GM23338 (cell line): ENCODE data around the gene SLC37A3. TPM values are rescaled to one million over a fixed set of nuclear protein-coding genes. Genes with fewer than 3 reads are reported as not detected.

Experiments
- ATAC-seq: fragments of 200-7000 bp; cut with Tn5 transposase; 3 replicates; pipeline ENCODE4 v1.9.1; 2020
- DNase-seq: peaks from one replicate; pipeline ENCODE4 v3.0.0-alpha.2; 2015; ENCODE audit warnings: low spot score
- H2AFZ ChIP-seq: fragments of 200-600 bp; sonication (generic); 2 replicates; pipeline ENCODE4 v1.8.0; 2016; ENCODE audit warnings: antibody characterized with exemption, mild to moderate bottlenecking, moderate library complexity
- H3F3A ChIP-seq: fragments of 200-600 bp; sonication (generic); replicated peaks from 2 replicates; pipeline ENCODE4 v1.8.0; 2017; ENCODE audit warnings: antibody characterized with exemption, mixed run types, low read depth
- H3K27ac ChIP-seq: fragments of 200-600 bp; sonication (generic); 2 replicates; pipeline ENCODE4 v1.6.1; 2016; ENCODE audit warnings: low read depth
- H3K27me3 ChIP-seq: fragments of 200-600 bp; sonication (generic); 2 replicates; pipeline ENCODE4 v1.8.0; 2016; ENCODE audit warnings: mild to moderate bottlenecking, mixed run types, moderate library complexity; ENCODE audit not compliant: insufficient read depth
- H3K36me3 ChIP-seq: fragments of 200-600 bp; sonication (generic); 2 replicates; pipeline ENCODE4 v1.8.0; 2016; ENCODE audit warnings: mild to moderate bottlenecking; ENCODE audit not compliant: insufficient read depth
- H3K4me1 ChIP-seq: fragments of 200-600 bp; sonication (generic); 2 replicates; pipeline ENCODE4 v1.8.0; 2016; ENCODE audit warnings: mild to moderate bottlenecking, moderate library complexity; ENCODE audit not compliant: insufficient read depth
- H3K4me2 ChIP-seq: fragments of 200-600 bp; sonication (generic); 2 replicates; pipeline ENCODE4 v1.7.1; 2017; ENCODE audit warnings: mixed run types
- H3K4me3 ChIP-seq: fragments of 200-600 bp; sonication (generic); 2 replicates; pipeline ENCODE4 v1.6.1; 2016; ENCODE audit warnings: mixed run types
- H3K79me2 ChIP-seq: fragments of 200-600 bp; sonication (generic); replicated peaks from 2 replicates; pipeline ENCODE4 v1.8.0; 2017; ENCODE audit warnings: mild to moderate bottlenecking; ENCODE audit not compliant: insufficient read depth
- H3K9me2 ChIP-seq: fragments of 200-600 bp; sonication (generic); 2 replicates; pipeline ENCODE4 v1.8.0; 2017; ENCODE audit not compliant: insufficient read depth
- H4K20me1 ChIP-seq: fragments of 200-600 bp; sonication (generic); replicated peaks from 2 replicates; pipeline ENCODE4 v1.8.0; 2017; ENCODE audit warnings: mild to moderate bottlenecking; ENCODE audit not compliant: insufficient read depth
- H3K27ac Mint-ChIP-seq: 2 replicates; pipeline ENCODE4 v1.8.0; 2020; ENCODE audit warnings: inconsistent platforms, mild to moderate bottlenecking, moderate library complexity, mixed read lengths
- H3K27me3 Mint-ChIP-seq: 3 replicates; pipeline ENCODE4 v1.8.0; 2022; ENCODE audit warnings: low read depth, mild to moderate bottlenecking, moderate library complexity, mixed read lengths, inconsistent platforms; ENCODE audit not compliant: insufficient read depth, poor library complexity
- H3K36me3 Mint-ChIP-seq: 3 replicates; pipeline ENCODE4 v1.8.0; 2021; ENCODE audit warnings: low read depth, mild to moderate bottlenecking, inconsistent platforms, moderate library complexity, mixed read lengths
- H3K4me1 Mint-ChIP-seq: 3 replicates; pipeline ENCODE4 v1.8.0; 2020; ENCODE audit warnings: mild to moderate bottlenecking, inconsistent platforms, mixed read lengths
- H3K4me3 Mint-ChIP-seq: 3 replicates; pipeline ENCODE4 v1.8.0; 2021; ENCODE audit warnings: moderate library complexity, mild to moderate bottlenecking, inconsistent platforms, mixed read lengths
- H3K9me3 Mint-ChIP-seq: 3 replicates; pipeline ENCODE4 v1.8.0; 2020; ENCODE audit warnings: moderate library complexity, mild to moderate bottlenecking, inconsistent platforms, mixed read lengths
- CREB1 ChIP-seq: fragments of 250-450 bp; sonication (Bioruptor Pico); IDR thresholded peaks from 2 replicates; pipeline ENCODE4 v1.5.0; 2020; ENCODE audit warnings: low read depth, mild to moderate bottlenecking, moderate library complexity
- EZH2 ChIP-seq: fragments of 200-600 bp; sonication (generic); IDR thresholded peaks from one replicate; pipeline ENCODE4 v1.8.0; 2017; ENCODE audit warnings: antibody characterized with exemption, mild to moderate bottlenecking, low read depth; ENCODE audit not compliant: unreplicated experiment
- EZH2phosphoT487 ChIP-seq: fragments of 200-600 bp; sonication (generic); IDR thresholded peaks from one replicate; pipeline ENCODE4 v1.8.1; 2018; ENCODE audit warnings: antibody characterized with exemption; ENCODE audit not compliant: unreplicated experiment
- JUNB ChIP-seq: IDR thresholded peaks from one replicate; pipeline ENCODE4 v1.6.1; 2016; ENCODE audit warnings: antibody characterized with exemption; ENCODE audit not compliant: unreplicated experiment
- NANOG ChIP-seq: IDR thresholded peaks from 2 replicates; pipeline ENCODE4 v1.6.1; 2016; ENCODE audit warnings: antibody characterized with exemption, borderline replicate concordance
- POLR2AphosphoS5 ChIP-seq: IDR thresholded peaks from 2 replicates; pipeline ENCODE4 v1.6.1; 2016; ENCODE audit warnings: antibody characterized with exemption, low read depth
- STAT1 ChIP-seq: IDR thresholded peaks from one replicate; pipeline ENCODE4 v1.6.1; 2016; ENCODE audit warnings: antibody characterized with exemption; ENCODE audit not compliant: unreplicated experiment
- ZNF114 ChIP-seq: fragments of 250-450 bp; sonication (Bioruptor Pico); IDR thresholded peaks from 2 replicates; pipeline ENCODE4 v1.5.0; 2020; ENCODE audit warnings: mild to moderate bottlenecking, moderate library complexity
- polyA plus RNA-seq: library from polyadenylated mRNA; unstranded; fragments of >200 nt; fragmentation: Nextera tagmentation; extraction: Ambion mirVana; gene quantifications from 2 replicates; pipeline ENCODE4 v1.2.1, GENCODE V29; 2016
- total RNA-seq: library from RNA; depleted of rRNA; stranded (reverse); fragments of >200 nt; shearing (Covaris generic); gene quantifications from 2 replicates; pipeline ENCODE4 v1.2.3, GENCODE V29; 2014
- TF ChIP-seq, protein P1 (sequence below): IDR thresholded peaks from one replicate; pipeline ENCODE4 v1.6.1; 2018; ENCODE audit warnings: antibody characterized with exemption; ENCODE audit not compliant: unreplicated experiment
- TF ChIP-seq, protein P2 (sequence below): IDR thresholded peaks from 2 replicates; pipeline ENCODE4 v1.6.1; 2016; ENCODE audit warnings: antibody characterized with exemption

The SLC37A3 gene
- total and polyA plus RNA-seq, 2 experiments from 2014 or later, result 35.6 to 86.2 TPM

DNA sequence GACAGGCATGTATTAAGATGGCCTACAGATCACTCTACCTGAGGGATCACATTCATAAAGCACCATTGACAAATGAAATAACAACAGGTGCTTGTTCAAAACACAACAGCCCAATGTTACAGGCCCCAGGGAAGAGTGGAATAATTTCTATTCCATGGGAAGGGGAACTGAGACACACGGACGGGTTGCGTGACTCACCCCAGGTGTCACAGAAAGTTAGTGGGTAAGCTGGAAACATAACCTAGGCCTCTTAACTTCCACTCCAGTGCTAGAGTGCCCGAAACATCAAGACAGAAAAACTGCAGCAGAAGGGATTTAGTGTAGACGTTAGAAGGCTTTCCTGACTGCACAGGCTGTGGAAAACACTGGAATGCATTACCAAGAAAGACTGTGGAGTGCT, 48.3 kb downstream of the SLC37A3 start (continued):
- TF ChIP-seq EZH2, result no peak
- TF ChIP-seq EZH2phosphoT487, result no peak
- TF ChIP-seq, protein P1, sequence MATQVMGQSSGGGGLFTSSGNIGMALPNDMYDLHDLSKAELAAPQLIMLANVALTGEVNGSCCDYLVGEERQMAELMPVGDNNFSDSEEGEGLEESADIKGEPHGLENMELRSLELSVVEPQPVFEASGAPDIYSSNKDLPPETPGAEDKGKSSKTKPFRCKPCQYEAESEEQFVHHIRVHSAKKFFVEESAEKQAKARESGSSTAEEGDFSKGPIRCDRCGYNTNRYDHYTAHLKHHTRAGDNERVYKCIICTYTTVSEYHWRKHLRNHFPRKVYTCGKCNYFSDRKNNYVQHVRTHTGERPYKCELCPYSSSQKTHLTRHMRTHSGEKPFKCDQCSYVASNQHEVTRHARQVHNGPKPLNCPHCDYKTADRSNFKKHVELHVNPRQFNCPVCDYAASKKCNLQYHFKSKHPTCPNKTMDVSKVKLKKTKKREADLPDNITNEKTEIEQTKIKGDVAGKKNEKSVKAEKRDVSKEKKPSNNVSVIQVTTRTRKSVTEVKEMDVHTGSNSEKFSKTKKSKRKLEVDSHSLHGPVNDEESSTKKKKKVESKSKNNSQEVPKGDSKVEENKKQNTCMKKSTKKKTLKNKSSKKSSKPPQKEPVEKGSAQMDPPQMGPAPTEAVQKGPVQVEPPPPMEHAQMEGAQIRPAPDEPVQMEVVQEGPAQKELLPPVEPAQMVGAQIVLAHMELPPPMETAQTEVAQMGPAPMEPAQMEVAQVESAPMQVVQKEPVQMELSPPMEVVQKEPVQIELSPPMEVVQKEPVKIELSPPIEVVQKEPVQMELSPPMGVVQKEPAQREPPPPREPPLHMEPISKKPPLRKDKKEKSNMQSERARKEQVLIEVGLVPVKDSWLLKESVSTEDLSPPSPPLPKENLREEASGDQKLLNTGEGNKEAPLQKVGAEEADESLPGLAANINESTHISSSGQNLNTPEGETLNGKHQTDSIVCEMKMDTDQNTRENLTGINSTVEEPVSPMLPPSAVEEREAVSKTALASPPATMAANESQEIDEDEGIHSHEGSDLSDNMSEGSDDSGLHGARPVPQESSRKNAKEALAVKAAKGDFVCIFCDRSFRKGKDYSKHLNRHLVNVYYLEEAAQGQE, result no peak
- no peak for TF ChIP-seq JUNB
- no peak for TF ChIP-seq STAT1
- no peak for TF ChIP-seq ZNF114 (CRISPR knock-in tag)

DNA sequence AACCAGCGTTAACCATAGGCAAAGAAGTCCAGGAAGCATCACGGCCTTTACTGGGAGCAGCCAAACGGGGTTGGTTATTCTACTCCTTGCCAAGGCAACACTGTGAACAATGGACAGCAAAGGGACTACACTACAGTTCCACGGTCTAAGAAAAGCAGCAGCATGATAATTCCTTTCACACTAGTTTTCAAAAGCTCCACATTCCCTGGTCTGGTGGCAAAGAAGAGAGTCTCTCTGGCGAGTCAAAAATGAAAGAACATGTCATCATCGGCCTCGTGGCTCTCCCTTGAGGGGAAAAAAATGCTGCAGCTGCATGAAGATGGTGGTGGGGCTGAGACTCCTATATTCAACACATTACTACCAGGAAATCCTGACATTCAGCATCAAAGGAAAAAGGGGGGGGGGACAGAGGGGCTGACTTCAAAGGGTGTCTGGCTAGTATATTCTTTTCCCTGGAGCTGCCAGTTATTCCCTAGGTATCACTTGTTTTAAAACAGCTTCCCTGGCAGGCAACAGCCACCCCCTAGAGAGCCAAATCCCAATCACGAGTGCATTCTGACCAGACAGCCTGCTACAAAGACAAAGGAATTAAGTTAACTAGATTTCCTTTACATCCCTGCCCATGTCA, 49.1 kb downstream of the SLC37A3 start:
- no peaks in the 10 kb centered on the region for H3F3A ChIP-seq
- no peak; the same call in 2 of the 3 replicates for ATAC-seq
- no peaks in the 10 kb centered on the region for H3K4me1 ChIP-seq
- no peak for DNase-seq
- H3K27ac ChIP-seq, result no peak overlapping the region
- H3K4me1 Mint-ChIP-seq, result no peaks in the 10 kb centered on the region; the same call in 2 of the 3 replicates
- no peaks in the 10 kb centered on the region for H3K27me3 ChIP-seq
- peaks cover 48% of the 10 kb centered on the region for H3K36me3 Mint-ChIP-seq
- TF ChIP-seq JUNB (no peak), EZH2 (no peak), ZNF114 (CRISPR knock-in tag) (no peak), CREB1 (CRISPR knock-in tag) (no peak), NANOG (no peak)
- H3K27me3 Mint-ChIP-seq, result peaks cover 2% of the 10 kb centered on the region
- H3K36me3 ChIP-seq, result peaks cover 50% of the 10 kb centered on the region
- H3K4me3 ChIP-seq, result no peak overlapping the region
- no peak overlapping the region for H3K4me3 Mint-ChIP-seq
- H3K27ac Mint-ChIP-seq, result no peak overlapping the region
- H3K9me3 Mint-ChIP-seq, result no peaks in the 10 kb centered on the region
- no peak overlapping the region for H2AFZ ChIP-seq
- no peaks in the 10 kb centered on the region for H3K79me2 ChIP-seq
- H3K9me2 ChIP-seq, result no peaks in the 10 kb centered on the region
- H3K4me2 ChIP-seq, result no peak overlapping the region
- H4K20me1 ChIP-seq, result peaks cover 4% of the 10 kb centered on the region

DNA sequence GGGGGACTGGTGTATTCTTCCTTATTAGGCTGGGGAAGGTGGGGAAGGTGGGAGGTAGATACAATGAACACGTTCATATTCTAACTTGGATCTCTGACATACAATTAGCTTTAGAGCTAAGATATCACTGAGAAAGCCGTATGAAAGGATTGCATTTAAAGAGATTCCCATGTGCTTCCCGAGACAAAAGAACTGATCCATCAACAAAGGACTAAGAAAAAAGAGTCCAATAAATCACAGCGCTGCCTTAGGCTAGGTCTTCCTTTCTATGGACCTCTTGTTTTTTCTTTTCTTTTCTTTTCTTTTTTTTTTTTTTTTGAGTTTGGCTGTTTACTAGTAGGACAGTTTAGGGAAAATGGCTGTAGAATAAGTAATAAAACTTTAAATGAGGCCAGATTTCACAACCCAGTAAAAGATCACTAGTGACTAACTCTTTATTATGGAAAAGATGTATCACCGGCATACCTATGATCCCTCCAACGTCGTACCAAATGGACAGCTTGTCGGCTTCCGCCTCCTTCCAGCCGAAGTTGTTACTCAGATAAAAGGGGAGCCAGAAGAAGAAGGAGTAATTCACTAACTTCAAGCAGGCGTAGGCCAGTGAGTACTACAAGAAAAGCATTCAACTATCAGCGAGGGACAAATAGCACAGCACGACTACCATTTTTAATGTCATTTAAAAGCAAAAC, 50.0 kb downstream of the SLC37A3 start:
- no peaks in the 10 kb centered on the region for H3K9me3 Mint-ChIP-seq
- TF ChIP-seq, protein P2, sequence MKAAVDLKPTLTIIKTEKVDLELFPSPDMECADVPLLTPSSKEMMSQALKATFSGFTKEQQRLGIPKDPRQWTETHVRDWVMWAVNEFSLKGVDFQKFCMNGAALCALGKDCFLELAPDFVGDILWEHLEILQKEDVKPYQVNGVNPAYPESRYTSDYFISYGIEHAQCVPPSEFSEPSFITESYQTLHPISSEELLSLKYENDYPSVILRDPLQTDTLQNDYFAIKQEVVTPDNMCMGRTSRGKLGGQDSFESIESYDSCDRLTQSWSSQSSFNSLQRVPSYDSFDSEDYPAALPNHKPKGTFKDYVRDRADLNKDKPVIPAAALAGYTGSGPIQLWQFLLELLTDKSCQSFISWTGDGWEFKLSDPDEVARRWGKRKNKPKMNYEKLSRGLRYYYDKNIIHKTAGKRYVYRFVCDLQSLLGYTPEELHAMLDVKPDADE, result no peak
- TF ChIP-seq CREB1 (CRISPR knock-in tag) (no peak), STAT1 (no peak), NANOG (no peak), EZH2 (no peak), POLR2AphosphoS5 (no peak), JUNB (no peak)
- TF ChIP-seq, protein P1, result no peak
- H3K27me3 Mint-ChIP-seq, result peaks cover 2% of the 10 kb centered on the region
- no peaks in the 10 kb centered on the region for H3K79me2 ChIP-seq
- no peak overlapping the region for H3K4me3 Mint-ChIP-seq
- no peak overlapping the region for H3K27ac Mint-ChIP-seq
- H3K4me1 ChIP-seq, result no peaks in the 10 kb centered on the region
- ATAC-seq (no peak), DNase-seq (no peak)
- H3K4me3 ChIP-seq, result no peak overlapping the region
- H3K9me2 ChIP-seq, result no peaks in the 10 kb centered on the region
- H3K27ac ChIP-seq, result no peak overlapping the region
- no peaks in the 10 kb centered on the region; the same call in 2 of the 3 replicates for H3K4me1 Mint-ChIP-seq
- no peak overlapping the region for H3K4me2 ChIP-seq
- no peaks in the 10 kb centered on the region; the same call in none of the 2 replicates for H4K20me1 ChIP-seq
- peaks cover 49% of the 10 kb centered on the region for H3K36me3 Mint-ChIP-seq
- peaks cover 47% of the 10 kb centered on the region for H3K36me3 ChIP-seq
- no peak overlapping the region for H2AFZ ChIP-seq
- no peaks in the 10 kb centered on the region for H3K27me3 ChIP-seq
- H3F3A ChIP-seq, result no peaks in the 10 kb centered on the region
